Measurements from ENCODE around the gene RHOV.

Gene RHOV

DNA sequence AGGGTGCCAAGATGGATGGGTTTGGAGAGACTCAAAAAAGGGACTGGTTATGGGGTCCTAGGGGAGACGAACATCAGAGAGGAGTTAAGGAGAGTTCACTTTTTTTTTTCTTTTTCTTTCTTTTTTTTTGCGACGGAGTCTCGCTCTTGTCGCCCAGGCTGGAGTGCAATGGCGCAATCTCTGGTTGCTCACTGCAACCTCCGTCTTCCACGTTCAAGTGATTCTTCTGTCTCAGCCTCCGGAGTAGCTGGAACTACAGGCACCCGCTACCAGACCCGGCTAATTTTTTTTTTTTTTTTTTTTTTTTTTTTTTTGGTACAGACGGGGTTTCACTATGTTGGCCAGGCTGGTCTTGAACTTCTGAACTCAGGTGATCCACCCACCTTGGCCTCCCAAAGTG is 29.0 kb downstream of the RHOV start:
- DNase-seq (ENCODE audit: low spot score) = no peak

DNA sequence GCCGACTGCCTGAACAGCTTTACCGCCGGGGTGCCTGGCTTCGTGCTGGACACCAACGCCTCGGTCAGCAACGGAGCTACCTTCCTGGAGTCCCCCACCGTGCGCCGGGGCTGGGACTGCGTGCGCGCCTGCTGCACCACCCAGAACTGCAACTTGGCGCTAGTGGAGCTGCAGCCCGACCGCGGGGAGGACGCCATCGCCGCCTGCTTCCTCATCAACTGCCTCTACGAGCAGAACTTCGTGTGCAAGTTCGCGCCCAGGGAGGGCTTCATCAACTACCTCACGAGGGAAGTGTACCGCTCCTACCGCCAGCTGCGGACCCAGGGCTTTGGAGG is 29.4 kb downstream of the RHOV start:
- no peak for DNase-seq (ENCODE audit: low spot score)

DNA sequence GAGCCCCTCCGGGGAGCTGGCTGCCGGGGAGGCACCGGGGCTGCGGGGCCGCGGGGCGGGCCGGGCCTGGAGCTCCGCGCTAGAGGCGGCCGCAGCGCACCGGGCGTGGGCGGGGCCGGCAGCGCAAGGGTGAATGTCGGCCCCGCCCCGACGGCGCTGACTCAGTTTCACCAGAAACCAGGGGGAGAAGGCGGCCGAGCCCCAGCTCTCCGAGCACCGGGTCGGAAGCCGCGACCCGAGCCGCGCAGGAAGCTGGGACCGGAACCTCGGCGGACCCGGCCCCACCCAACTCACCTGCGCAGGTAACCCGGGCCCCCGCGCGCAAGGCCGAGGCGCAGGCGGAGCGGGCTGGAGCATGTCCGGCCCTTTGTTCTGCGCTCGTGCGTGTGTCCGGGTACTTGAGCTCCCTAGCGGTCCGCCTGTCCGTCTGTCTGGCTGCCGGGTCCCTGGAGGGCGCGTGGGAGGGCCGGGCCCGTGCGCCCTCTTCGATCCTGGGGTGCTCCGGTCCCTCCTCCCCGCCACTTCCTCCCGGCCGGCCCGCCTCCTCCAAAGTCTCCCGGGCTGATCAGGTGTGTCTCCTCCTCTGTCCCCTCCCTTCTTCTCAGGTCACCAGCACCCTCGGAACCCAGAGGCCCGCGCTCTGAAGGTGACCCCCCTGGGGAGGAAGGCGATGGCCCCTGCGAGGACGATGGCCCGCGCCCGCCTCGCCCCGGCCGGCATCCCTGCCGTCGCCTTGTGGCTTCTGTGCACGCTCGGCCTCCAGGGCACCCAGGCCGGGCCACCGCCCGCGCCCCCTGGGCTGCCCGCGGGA is 29.9 kb downstream of the RHOV start, which contains the start of gene SPINT1:
Gene SPINT1, plus strand, starts transcription at position 164 of the 811 bp plus-strand sequence. Its CDS starts 507 bp downstream, at position 671.
- no peak for DNase-seq (ENCODE audit: low spot score)

DNA sequence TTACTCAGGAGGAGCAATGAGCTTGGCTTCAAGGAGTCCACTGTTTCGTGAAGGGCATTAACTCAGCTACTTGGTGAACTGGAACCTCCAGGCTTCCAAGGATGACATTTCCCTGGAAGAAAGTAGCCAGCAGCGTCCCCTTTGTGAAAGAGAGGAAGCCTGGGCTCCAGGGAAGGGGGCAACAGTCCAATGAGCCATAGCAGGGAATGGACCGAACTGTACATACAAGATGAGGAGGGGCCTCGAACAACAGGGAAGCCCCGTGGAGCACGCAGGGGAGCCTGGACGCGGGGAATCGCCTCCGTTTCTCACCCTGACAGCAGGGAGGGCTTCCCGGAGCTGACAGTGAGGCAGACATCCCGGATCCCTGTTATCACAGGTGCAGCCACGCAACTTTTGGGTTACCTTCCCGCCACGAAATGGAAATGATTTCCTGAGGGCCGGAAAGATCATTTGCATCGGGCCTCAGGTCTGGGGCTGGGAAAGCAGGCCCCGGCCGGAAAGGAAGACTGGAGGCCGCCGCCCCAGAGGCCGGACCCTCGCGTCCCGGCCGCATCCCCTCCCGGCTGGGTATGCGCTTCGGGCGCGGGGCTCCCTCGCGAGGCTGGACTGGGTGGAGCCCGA is 30.7 kb downstream of the RHOV start:
- DNase-seq (ENCODE audit: low spot score) = no peak

DNA sequence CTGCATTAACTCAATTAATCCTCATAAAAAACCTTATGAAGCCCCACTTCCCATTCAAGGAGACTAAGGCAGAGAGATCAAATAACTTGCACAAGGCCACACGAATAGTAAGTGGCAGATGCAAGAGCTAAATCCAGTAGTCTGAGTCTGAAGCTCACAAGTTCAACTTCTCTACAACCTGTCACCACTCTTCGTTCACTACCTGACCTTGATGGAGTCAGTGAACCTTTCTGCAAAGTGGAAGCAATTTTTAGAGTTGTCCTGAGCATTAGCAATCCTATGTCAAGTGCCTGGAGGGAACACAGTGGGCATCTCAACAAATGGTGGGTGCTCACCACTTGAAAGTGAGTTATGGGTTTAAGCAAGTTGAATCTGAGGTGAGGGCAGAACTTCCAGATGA is 32.3 kb downstream of the RHOV start:
- no peak for DNase-seq (ENCODE audit: low spot score)

DNA sequence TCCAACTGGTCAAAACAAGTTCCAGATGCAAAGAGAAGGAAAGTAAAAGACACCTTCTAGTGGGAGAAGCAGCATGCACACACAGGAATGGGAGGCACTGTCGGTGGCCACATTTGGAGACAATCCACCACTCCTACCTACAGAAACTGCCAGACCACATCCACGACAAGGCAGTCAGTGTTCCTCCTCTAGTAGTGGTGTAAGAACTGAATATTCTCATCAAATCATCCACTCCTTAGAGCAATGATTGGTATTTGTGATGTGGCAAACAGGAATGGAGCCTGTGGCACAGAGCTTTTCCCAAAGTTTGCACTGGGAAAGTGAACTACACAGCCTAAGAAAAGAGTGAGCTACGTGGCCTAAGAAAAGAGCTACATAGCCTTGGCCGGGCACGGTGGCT is 35.3 kb downstream of the RHOV start:
- DNase-seq (ENCODE audit: low spot score) = no peak

DNA sequence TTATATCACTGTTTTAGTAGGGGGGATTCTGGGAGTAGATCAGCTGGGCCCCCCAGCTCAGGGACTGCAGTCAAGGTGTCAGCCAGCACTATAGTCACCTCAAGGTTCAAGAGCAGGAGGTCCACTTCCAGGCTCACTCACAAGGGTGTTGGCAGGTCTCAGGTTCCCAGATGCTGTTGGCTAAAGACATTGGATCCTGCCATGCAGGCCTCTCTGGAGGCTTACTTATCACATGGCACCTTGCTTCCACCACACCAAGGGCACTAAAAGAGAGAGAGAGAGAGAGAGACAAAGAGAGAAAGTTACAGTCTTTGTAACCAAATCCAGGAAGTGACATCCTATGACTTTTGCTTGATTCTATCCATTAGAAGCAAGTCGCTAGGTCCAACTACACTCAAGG is 38.0 kb downstream of the RHOV start:
- DNase-seq (ENCODE audit: low spot score) = no peak

DNA sequence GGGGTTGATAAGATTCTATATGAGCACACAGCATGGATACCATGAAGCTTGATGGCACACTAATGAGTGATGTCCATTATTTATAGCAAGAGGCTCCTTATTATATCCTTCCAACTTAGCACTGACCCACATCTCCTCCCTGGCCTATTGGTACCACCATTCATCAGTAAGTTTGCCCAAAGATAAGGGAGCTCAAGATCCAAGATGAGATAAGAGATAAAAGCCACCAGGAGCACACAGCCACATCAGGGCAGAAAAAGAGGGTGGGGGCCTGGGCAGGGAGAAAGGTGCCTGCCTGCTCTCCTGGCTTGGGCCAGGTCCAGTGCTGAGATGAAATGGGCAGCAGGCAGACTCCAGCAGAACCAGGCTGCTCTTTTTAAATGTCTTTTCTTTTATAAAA is 41.1 kb downstream of the RHOV start:
- DNase-seq (ENCODE audit: low spot score) = no peak

DNA sequence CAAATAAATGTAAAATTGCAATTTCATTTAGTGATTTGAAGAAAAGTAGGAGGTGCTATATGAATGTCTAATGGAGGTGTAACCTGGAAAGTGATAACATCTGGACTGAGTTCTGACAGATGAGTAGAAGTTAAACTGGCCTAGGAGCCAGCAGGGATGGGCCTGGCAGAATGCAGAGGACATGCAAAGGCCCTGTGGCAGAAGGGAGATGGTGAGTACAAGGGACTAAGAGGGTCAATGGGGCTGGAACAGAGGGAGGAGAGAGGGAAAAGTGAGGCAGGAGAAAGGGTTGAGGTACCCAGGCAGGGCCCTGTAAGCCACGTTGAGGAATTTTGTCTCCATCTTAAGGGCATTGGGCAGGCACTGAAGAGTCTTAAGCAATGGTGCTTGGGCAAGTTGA is 42.2 kb downstream of the RHOV start:
- DNase-seq (ENCODE audit: low spot score) = no peak

DNA sequence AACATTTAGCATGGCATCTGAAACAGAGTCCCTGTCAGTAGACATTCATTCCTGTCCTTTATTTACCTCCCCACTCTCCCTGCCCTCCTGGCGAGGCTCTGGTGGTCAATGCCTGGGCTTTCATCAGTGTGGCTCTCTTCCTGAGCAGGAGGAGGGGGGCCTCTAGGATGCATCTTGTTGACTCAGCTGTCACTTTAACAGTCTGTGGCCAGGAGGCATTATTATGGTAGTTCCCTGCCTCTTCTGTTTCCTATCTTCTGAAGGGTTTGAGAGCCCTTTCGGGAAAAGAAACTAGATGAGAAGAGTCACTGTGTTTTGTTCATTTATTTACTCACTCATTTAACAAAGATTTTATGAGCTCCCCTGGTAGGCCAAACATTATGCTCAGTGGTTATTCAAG is 43.1 kb downstream of the RHOV start:
- DNase-seq (ENCODE audit: low spot score) = no peak

DNA sequence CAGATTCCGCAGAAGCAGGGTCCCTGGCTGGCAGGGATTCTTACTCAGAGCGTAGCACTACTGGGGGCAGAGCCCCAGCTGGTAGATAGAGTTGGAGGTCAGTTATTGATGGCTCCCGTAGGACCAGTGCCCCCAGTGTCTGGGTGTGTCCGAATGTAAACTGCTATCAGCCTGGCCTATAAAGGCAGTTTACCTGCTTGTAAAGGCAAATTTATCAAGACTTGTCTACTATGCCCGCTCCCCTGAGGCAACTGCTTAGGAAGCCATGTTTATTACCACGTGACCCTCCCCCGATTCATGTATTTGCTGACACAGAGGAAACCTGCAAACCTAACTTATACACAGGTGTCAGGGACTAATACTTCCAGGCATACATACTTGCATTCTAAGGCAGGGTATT is 44.9 kb downstream of the RHOV start:
- DNase-seq (ENCODE audit: low spot score) = no peak

DNA sequence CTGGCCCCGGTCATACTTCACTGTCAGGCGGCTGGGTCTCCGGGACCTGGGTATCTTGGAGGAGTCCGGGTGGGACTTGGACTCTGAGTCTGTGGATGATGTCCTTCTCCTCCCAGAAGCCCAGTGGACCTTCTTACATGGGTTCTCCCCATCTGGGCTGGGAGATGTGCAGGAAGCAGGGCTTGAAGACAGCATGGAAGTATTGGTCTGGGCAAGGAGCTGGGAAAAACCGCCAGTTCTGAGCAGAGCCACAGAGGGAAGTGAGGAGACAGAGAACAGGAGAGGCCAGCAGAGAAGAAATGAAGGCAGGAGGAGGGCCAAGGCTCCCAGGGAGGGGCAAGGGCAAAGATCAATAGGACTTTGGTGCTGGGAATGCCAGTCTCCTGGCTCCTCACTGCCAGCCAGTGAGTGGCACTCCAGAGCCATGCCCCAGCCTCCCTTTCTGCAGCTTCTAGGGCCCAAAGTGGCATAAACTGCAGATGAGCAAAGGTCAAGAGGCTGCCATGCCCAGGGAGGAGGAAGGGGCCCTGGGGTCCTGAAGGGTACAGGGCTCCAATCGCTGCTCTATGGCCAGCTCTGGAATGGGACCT is 45.5 kb downstream of the RHOV start, which contains the start of gene PPP1R14D:
Gene PPP1R14D, minus strand, starts transcription at position 262 of the 590 bp plus-strand sequence. Its CDS starts 67 bp downstream, at position 195.
- no peak for DNase-seq (ENCODE audit: low spot score)

DNA sequence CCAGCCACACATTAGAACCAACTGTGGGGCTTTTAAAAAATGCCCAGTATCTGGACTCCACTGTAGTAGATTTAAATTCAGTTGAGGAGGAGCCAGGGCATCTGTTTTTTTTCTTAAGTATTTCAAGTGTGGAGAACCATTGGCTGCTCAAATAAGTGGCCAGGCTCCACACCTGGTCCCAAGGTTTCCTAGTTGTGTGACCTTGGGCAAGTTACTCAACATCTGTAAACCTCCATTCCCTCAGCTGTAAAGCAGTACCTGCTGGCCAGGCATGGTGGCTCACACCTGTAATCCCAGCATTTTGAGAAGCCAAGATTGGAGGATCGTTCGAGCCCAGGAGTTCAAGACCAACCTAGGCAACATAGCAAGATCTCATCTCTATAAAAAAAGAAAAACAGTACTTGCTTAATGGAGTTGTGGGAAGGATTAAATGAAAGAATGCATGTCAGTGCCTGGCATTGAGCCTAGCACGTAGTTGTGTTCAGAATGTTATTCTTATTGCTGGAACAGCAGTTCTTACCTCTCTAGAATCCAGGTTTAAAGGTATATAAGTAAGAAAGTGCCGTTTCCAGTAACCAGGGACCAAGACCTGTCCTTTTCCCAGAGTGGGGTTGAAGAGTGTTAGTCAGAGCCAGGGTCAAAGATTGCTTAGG is 47.5 kb downstream of the RHOV start:
- DNase-seq (ENCODE audit: low spot score) = no peak

DNA sequence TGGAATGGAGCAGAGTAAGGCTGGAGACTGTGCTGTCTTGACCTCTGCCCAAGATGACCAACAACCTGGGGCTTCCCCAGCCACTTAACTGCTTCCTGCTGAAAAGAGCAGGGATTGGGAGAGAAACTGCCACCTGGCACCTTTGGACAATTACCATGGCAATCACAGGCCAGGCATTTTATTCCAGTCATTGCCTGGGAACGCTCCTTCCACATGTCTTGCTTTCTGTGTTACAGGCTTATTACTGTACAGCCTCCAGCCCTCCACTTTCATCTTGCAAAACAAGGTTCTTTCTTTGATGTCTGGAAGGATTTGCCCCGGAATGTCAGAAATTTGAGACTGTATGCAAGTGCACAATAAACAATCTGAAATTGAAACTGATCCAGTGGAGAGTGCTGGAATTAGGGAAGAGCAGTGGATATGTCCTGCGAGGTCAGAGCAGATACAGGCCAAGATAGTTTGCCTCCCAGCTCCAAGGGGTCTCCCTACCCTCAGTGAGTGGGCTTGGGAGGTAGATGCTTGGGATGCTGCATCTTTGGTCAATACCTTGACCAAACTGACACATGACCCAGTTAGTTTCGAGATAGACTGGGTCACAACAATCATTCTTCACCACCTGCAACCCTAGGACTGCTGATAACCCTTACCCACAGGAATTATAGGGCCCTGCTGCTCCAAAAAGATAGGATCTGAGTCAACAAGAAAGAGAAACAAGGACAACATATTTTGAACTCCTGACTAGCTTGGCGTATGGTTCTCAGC is 48.2 kb downstream of the RHOV start:
- DNase-seq (ENCODE audit: low spot score) = no peak

DNA sequence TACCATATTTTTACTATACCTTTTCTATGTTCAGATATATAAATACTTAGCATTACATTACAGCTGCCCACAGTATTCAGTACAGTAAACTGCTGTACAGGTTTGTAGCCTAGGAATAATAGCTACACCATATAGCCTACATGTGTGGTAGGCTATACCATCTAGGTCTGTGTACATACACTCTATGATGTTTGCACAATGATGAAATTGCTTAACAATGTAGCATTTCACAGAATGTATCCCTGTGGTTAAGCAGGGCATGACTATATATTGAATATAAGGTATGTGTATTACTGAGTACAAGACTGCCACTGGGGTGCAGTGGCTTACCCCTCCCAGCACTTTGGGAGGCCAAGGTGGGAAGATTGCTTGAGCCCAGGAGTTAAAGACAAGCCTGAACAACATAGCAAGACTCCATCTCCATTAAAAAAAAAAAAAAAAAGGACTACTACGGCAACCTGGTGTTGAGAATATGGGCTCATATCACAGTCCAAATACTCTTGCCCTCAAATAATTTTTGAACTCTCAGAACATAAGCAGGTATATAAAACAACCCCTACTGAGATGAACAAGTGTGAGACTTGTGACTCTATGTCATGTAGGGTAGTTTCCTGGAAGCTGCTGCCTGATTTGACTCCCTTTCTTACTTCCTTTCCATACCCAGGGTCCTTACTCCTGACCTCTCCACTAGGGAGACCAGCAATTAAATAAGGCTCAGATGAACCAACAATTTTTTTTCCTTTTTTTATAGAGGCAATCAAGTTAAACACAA is 50.3 kb downstream of the RHOV start:
- no peak for DNase-seq (ENCODE audit: low spot score)
